Activated CD4-positive, CD25-positive, alpha-beta regulatory T cell treated with anti-CD3 and anti-CD28 coated beads, Interleukin-2, amount 50 U/mL, for 24 hours (primary cell): ENCODE measurements around the gene YIPF1.
"Not testable (repeated sequence)": the region's sequence is repeated elsewhere in the genome, so short reads cannot be mapped to it uniquely, and the experiment has no call there.

Source experiments
- ATAC-seq, 2 donors: fragments of 150-1000 bp; cut with Tn5 transposase; one replicate each; pipeline ENCODE4 v1.10.0; 2021; ENCODE audit warnings: mild to moderate bottlenecking in 1 of 2, moderate library complexity in 1 of 2

The YIPF1 gene

GRCh38 chr1:53893999-53894636 lies 4.5 kb upstream of the YIPF1 start, which contains the start of gene DIO1:
TSS of gene DIO1 (plus strand) at chr1:53894187. CDS start at chr1:53894211, 24 bp downstream.
- ATAC-seq: no peak

- ATAC-seq: no peak
Measured at GRCh38 chr1:53892911-53893310, 3.3 kb upstream of the YIPF1 start.

GRCh38 chr1:53891678-53892077 lies 2.1 kb upstream of the YIPF1 start:
- ATAC-seq: no peak

- no peak for ATAC-seq
Measured at GRCh38 chr1:53891018-53891417, 1.4 kb upstream of the YIPF1 start.

- peak; percentile 4 to 25 for ATAC-seq
Measured at GRCh38 chr1:53890522-53890941, 935 bp upstream of the YIPF1 start.

GRCh38 chr1:53888681-53889080 lies 916 bp downstream of the YIPF1 start:
- no peak for ATAC-seq

- ATAC-seq: not testable (repeated sequence)
Measured at GRCh38 chr1:53883600-53883999, 6.0 kb downstream of the YIPF1 start.

GRCh38 chr1:53881853-53882252 lies 7.7 kb downstream of the YIPF1 start:
- ATAC-seq: not testable (repeated sequence)

- peak in 1 of 2 donors; percentile 33 for ATAC-seq
Measured at GRCh38 chr1:53878492-53879105, 11.0 kb downstream of the YIPF1 start.

- not testable (repeated sequence) for ATAC-seq
Measured at GRCh38 chr1:53875150-53875549, 14.4 kb downstream of the YIPF1 start.

GRCh38 chr1:53871773-53872484 lies 17.7 kb downstream of the YIPF1 start:
- ATAC-seq: no peak

GRCh38 chr1:53871221-53871620 lies 18.4 kb downstream of the YIPF1 start:
- ATAC-seq: no peak

- ATAC-seq: no peak
Measured at GRCh38 chr1:53869454-53870117, 20.0 kb downstream of the YIPF1 start.

GRCh38 chr1:53868565-53868964 lies 21.0 kb downstream of the YIPF1 start:
- no peak for ATAC-seq

- no peak for ATAC-seq
Measured at GRCh38 chr1:53862507-53862906, 27.1 kb downstream of the YIPF1 start.

- peak; percentile 44 to 75 for ATAC-seq
Measured at GRCh38 chr1:53860967-53861411, 28.6 kb downstream of the YIPF1 start.

- ATAC-seq: no peak
Measured at GRCh38 chr1:53851571-53852285, 37.9 kb downstream of the YIPF1 start.

- ATAC-seq: no peak
Measured at GRCh38 chr1:53850082-53850673, 39.4 kb downstream of the YIPF1 start.

GRCh38 chr1:53847980-53848379 lies 41.6 kb downstream of the YIPF1 start:
- no peak for ATAC-seq

GRCh38 chr1:53842347-53842746 lies 47.2 kb downstream of the YIPF1 start:
- ATAC-seq: no peak

GRCh38 chr1:53838654-53838974 lies 51.0 kb downstream of the YIPF1 start:
- ATAC-seq: no peak
